GM19467 (cell line): ENCODE data around the gene ZNF644.
"Not testable (repeated sequence)": the region's sequence is repeated elsewhere in the genome, so short reads cannot be mapped to it uniquely, and the experiment has no call there.

ENCODE experiments used
- ATAC-seq: cut with Tn5 transposase; IDR thresholded peaks from one replicate; pipeline ENCODE4 v1.9.1; 2021; ENCODE audit warnings: mild to moderate bottlenecking, moderate library complexity; ENCODE audit not compliant: unreplicated experiment

ZNF644 gene

DNA sequence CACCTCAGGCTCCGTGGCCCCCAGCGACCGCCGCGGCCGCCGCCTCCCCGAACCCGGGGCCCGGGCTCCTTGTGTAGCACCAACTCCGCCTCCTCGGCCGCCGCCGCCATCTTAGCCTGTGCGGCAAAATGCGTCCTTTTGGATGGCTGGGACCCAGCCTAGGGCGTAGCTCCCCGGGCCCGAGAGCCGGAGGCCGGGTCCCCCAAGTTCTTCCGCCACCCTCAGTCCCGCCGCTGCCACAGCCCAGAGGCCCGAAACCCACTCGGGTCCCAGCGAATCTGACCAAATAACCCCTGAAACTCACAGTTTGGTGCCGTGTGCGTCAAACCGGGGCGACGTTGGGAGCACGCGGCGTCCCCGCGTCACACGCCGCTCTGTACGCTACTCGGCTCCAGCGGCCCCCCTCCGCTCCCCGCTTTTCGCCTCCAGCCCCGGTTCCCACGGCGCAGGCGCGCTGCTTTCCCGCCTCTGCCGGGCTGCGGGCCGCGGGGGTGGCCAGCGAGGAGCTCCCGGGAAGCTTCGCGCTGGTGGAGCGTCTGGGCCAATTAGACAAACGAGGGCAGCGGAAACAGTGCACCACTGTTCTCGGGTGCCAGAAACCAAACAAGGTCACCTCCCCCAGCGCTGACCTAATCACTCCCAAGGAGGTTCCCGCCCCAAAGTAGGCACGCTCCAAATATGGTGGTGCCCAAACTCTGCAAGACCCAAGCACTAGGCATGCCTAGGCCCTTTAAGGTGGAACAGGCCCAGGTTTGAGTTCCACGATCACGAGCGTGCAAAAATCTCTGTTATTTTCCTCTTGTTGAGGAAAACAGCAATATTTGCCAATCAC lies at the start of gene ZNF644:
Gene ZNF644 (minus strand): TSS at position 350 of the 832 bp plus-strand sequence. CDS start 39,682 bp downstream, outside the sequence.
- ATAC-seq: peak; percentile 83

DNA sequence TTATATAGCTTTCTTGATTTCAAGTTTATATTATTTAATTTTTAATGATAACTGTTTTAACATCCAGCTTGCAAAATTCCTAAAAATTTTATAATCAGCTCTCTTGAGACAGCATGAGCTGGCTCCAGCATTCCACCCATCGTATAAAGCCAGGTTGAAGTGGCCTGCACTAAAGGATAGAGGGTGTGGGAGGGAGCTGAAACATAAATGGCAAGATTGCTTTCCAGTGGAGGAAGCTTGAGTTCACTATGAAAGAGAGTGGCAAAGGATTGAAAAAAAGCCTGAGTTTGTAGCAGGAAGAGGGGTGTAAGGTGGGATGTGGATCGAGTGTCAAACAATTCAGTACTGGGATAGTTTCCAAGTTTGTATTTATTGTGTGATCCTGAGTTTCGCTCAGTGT lies 48.5 kb upstream of the ZNF644 start:
- no peak for ATAC-seq

DNA sequence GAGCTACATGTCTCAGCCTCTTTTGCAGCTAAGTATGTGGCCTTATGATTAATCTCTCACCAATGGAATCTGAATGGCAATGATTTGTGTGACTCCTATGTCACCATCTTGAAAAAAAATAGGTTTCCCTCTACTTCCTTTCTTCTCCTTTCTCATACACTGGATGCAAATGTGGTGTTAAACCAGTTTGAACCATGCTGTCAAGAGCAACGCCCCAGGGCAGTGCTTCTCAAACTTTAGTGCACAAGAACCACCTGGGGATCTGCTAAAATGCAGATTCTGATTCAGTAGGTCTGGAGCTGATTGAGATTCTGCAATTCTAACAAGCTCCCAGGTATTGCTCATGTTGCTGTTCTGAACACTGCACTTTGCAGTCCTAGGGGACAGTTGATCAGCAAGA lies 44.7 kb upstream of the ZNF644 start:
- ATAC-seq: no peak

DNA sequence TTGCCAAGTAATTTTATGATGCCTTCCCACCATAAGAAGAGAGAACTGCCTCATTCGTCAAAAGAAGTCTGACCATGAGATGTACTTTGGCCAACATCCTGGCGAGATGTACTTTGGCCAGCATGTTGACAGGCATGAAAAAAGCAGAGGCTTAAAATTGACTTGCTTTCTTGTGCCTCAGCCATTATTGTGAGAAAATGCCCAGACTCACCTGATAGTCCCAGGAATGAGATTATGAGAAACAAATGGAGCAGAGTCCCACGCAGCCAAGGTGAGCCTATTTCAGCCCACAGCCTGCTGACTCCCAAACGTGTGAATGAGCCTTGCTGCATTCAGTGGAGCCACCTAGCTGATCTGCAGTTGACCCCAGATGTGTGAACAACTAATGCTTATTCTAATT lies 43.5 kb upstream of the ZNF644 start:
- no peak for ATAC-seq

DNA sequence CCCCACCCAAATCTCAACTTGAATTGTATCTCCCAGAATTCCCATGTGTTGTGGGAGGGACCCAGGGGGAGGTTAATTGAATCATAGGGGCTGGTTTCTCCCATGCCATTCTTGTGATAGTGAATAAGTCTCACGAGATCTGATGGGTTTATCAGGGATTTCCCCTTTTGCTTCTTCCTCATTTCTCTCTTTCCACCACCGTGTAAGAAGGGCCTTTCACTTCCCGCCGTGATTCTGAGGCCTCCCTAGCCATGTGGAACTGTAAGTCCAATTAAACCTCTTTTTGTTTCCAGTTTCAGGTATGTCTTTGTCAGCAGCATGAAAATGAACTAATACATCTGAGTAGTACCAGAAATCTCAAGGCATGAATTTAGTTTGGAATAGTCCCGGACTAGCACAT lies 41.6 kb upstream of the ZNF644 start:
- ATAC-seq: not testable (repeated sequence)

DNA sequence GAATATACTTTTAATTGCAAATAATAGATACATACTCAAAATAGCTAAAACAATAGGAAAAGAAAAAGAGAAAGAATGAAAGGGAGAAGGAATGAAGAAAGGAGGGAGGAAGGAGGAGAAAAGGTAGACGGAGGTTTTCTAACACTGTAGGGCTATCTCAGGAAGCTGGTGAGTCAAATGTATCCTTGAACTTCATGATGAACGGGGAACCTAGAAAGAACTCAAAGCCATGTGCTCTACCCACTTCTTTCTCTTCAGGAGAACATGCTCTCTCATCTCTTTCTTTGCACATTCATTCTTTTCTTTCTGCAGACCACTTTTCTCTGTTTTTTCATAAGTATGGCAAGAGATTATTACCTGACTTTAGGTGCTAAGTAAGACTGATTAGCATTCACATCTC lies 37.3 kb upstream of the ZNF644 start:
- no peak for ATAC-seq

DNA sequence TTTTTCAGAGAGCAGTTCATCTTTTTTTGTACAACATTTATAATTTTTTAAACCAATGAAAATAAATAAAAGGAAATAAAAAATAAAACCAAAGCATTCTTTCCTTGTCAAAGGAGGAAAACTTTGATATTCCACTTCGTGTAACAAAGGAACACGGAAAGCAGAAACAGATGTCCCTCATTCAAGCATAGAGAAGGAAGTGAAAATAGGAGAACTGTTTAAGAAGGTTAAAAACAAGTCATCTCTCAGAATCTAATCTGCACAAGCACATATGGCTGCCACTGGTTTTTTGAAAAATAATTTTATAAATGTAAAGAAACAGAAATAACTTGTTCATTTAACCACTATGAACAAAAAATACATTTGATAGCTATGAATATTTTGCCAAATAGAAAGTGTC lies 35.9 kb upstream of the ZNF644 start:
- no peak for ATAC-seq

DNA sequence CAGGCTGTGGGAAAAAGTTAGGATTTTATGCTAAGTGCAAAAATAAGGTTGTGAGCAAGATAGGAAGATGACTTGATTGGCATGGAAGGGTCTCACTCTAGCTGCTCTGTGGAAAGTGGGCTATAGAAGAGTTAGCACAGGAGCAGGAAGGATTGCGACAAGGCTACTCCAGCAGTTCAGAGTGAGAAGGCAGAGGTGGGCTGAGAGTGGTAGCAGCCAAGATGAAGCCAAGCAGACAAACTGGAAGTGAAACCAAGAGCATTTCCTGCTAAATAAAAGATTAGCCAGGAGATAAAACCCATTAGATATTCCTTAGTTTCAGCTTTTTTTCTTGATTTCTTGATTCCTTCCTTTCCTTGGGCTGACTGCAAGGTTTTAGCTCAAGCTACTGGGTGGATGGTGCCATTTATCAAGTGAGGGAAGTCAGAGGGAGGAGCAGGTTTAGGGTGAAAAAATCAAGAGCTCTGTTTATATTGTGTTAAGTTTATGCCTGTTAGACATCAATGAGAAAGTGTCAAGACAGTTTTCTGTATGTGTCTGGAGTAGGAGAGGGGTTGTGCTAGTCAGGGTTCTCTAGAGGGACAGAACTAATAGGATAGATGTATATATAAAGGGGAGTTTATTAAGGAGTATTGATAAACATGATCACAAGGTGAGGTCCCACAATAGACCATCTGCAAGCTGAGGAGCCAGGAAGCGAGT lies 33.1 kb upstream of the ZNF644 start:
- ATAC-seq: peak; percentile 81

DNA sequence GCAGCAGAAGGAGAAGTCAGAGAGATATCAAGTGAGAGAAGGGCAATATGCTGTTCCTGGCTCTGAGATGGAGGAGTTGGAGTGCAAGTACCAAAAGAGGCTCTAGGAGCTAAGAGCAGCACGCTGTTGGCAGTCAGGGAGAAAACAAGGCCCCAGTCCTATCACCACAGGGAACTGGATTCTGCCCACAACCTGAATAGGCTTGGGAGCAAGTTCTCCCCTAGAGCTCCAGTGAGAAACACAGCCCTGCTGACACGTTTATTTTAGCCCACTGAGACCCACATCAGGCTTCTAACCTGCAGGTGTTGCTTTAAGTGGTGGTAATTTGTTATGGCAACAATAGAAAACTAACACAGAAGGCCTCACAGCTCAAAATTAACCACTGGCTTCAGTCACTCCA lies 31.8 kb upstream of the ZNF644 start:
- ATAC-seq: no peak

DNA sequence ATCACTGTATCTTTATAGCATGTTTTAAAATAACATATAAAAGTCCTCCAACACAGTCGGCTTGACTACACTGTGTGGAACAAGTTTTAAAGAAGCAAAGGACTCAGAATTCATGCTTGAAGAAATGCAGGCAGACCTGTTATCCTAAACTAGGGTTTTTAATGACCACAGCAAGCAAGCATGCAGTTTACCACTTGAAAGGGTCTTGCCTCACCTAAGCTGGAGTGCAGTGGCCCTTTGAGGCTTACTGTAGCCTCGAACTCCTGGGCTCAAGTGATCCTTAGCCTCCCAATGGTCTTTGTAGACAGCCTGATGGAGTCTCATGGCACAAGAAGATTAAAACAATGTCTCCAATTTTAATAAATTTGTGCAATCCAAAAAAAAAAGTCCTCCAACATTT lies 27.7 kb upstream of the ZNF644 start:
- not testable (repeated sequence) for ATAC-seq

DNA sequence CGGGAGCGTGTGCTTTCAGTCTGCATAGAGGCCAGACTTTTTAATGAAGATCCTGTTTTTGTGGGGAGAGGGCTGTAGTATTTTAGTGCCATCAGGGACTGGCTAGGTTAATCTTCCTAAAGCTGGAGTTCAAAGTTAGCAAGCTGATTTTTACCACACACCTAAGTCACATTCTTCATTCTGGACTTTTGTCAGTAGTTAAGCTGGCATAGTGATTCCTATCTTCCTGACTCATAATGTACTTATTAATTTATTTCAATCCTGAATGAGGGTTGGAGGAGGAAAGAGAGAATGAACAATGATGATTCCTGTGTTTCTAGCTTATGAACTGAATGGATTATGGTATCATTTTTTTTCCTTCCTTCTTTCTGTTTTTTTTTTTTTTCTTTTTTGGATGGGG lies 24.9 kb upstream of the ZNF644 start:
- ATAC-seq: no peak

DNA sequence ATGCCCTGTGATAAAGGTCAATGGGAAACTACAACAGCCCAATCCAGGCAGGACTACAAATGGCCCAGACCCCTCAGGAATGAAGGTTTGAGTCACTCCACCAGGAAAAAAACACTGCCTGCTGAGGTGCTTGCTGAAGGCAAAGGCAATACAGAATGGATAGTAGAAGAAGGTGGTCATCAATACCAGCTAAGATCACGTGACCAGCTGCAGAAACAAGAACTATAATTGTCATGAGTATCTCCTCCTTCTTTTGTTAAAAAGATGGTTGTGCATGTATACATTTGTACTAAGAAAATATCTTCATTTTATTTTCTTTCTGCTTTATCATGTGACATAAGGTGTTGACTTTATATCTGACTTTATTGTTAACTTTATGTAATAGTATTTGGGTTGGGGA lies 23.4 kb upstream of the ZNF644 start:
- ATAC-seq: no peak

DNA sequence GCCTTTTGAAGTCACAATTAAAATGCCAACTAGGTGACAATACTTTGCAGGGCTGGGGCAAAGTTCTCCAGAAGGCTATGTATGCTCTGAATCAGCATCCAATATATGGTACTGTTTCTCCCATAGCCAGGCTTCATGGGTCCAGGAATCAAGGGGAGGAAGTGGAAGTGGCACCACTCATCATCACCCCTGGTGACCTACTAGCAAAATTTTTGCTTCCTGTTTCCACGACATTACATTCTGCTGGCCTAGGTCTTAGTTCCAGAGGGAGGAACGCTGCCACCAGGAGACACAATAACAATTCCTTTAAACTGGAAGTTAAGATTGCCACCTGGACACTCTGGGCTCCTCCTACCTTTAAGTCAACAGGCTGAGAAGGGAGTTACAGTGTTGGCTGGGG lies 22.9 kb upstream of the ZNF644 start:
- ATAC-seq: not testable (repeated sequence)

DNA sequence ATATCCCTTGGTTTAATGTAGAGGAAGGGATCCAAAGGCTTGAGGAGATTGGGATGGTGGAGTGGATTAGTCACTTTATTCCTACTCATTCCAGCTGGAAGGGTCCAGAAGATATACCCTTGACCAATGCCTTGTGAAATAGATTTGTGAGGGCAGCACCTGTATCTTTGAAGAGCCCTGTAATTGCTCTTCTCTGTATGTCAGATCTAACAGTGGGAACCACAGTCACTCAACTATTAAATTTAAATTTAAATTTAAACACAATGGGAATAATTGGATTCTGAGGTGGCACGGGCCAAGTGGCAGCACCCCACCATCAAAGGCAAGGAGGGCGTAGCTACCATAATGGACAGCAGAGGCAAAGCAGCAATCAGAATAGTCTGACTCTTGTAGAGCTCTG lies 20.5 kb upstream of the ZNF644 start:
- not testable (repeated sequence) for ATAC-seq

DNA sequence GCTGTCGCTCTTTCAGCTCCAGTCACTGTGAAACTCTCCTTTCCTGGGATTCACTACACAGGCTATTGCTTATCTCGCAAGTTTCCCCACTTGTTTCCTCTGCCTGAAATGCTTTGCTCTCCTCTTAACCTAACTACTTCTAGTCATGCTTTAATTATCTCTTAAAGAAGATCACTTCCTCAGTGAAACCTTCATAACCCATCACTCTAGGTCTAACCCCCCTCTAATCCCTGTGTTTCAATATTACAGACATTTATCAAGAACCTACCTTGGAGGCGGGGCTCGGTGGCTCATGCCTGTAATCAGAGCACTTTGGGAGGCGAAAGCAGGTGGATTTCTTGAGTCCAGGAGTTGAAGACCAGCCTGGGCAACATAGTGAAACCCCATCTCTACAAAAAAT lies 16.7 kb upstream of the ZNF644 start:
- no peak for ATAC-seq

DNA sequence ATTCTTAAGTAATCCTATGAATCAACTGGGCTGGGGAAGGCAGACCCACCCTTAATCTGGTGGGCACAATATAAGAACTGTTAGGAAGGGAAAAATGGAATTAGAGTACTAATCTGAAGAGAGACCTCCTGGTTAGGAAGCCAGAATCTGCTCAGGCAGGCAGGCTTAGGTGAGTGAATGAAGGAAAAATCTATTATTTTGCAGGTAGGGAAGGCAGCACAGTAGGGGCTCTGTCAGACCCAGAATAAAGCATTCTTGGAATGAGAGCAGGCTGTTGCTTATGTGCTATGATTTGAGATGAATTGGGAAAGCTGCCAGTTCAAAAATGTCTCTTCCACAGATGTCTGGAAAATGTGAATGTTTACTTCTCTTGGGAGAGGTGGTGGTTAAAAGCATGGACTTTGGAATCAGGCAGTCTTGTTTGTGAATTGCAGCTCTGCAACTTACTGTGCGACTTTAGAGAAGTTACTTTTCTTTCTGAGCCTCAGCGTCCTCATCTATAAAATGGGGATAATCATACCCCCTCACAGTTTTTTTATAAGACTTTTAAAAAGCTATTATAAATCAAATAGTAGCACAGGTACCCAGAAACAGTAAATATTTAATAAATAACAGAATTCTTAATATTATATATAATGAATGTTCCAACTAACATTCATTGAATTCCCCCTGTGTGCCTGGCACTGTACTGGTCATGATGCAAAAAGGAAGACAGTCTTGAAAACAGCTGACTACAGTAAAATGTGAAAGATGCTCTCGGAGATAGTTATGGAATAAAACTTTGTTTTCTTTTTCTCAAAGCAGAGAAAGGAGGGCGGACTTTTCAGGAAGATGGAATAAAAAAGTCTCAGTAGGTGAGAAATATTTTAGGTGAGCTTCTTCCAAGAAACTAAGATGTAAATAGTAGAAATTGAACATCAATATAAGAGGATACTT lies 15.3 kb upstream of the ZNF644 start:
- ATAC-seq: no peak

DNA sequence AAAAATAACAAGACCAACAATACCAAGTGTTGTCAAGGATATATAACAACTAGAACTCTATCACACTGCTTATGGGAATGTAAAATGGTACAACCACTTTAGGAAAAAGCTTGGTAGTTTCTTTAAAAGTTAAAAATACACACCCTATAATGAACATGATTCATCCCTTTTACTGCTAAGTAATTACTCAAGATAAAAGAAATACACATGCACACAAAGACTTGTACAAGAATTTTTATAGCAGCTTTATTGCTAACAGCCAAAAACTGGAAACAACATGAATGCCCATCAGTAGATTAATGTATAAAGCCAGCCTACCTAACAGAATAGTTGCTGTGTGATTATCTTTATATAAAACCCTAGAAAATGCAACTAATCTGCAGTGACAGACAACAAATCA lies 10.5 kb upstream of the ZNF644 start:
- ATAC-seq: no peak

DNA sequence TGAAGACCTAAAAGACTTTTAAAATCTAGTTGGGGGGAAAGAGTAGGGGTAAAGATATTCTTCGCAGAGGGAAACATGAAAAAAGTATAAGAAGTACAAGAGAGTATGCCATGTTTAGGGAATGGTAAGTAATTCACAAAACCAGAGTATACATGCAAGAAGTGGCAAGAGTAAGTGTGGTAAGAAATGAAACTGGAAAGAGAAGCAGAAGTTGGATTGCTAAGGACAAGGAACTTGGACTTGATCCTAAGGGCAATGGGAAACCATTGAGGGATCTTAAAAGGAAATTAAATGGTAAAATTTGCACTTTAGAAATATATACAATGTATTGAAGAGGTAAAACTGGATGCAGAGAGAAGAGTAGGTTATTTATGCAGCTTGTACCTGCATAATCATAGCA lies 9.2 kb upstream of the ZNF644 start:
- ATAC-seq: no peak

DNA sequence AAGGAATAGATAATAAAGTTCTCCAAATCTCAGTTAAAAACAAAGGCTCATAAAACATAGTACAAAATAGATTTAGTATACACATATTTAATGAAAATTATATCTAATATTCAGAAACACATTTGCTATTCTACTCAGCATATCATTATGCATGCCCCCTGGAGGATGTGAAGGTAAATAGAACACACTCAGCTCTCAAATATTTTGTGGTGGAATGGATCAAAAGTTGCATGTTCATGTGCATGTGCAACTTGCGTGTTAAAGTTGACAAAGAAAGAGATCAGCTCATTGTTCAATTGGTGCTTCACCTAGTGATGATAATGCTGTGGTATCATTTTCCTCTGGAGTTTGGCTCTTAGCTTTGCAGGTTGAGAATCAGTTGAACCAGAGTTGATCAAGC lies 4.9 kb upstream of the ZNF644 start:
- ATAC-seq: no peak

DNA sequence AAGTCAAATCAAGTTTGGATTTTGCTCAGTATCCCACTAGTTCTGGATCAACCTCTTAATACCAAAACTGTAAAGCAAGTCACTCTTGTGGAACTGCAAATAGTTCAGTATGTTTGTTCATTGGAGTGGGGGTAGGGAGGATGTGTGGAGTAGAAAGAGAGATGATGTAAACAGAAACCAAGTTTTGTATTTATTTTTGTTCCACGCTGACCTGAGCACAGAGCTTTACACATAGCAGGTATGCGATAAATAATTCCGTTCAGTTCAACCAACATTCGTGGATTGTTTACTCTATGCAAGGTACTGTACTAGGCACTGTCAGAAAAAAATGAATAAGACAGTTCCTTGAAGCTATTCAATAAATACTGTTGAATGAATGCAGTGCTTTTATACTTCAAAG lies 4.5 kb upstream of the ZNF644 start:
- no peak for ATAC-seq

DNA sequence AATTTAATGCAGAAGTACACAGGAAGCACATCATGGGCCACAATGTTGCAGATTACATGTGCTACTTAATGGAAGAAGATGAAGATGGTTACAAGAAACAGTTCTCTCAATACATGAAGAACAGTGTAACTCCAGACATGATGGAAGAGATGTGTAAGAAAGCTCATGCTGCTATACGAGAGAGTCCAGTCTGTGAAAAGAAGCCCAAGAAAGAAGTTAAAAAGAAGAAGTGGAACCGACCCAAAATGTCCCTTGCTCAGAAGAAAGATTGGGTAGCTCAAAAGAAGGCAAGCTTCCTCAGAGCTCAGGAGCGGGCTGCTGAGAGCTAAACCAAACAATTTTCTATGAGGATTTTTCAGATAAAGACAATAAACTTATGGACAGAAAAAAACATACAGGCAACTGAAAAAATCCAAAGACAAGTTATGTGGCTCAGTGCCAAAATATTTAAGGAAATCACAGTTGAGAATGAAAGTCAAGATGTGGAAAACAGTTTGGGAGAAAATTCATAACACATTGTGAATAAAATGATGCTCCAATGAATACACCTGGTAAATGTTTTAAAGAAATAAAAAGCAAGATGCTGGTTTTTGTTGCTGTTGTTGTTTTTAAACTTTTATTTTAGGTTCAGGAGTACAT lies 2.8 kb upstream of the ZNF644 start:
- no peak for ATAC-seq
